ENCODE data around the gene MYF6.

- TF ChIP-seq EZH2 (IDR thresholded peaks at IDR 0.05; ENCODE audit: borderline replicate concordance, low read depth, low read length, poor library complexity, severe bottlenecking) (no peak), CTCF (conservative IDR thresholded peaks at IDR 0.05; ENCODE audit: low read depth, low read length) (no peak)
These were observed 9.2 kb upstream of the MYF6 start for GRCh38 chr12:80698256-80698655.

All from A673 (cell line).